Left renal cortex interstitium (tissue), 4 donors: ENCODE measurements around the gene RNF150. TPM values are rescaled to one million over a fixed set of nuclear protein-coding genes. Genes with fewer than 3 reads are reported as not detected.

Source experiments
- DNase-seq, 4 donors: peaks; one replicate each; pipeline ENCODE4 v3.0.0-alpha.2; 2013; ENCODE audit warnings: low read depth in 4 of 4, low spot score in 2 of 4, missing footprints in 1 of 4
- polyA plus RNA-seq, 4 donors: library from polyadenylated mRNA; unstranded; fragments of 120-200 nt; gene quantifications; one replicate each; pipeline ENCODE4 v1.2.1, GENCODE V29; 2013; ENCODE audit not compliant: insufficient read length in 4 of 4

RNF150 gene
- polyA plus RNA-seq, 4 donors = 23.6 to 27.1 (median 26.2) TPM

- peak in 3 of 4 donors; percentile 39 to 58 (median 41) for DNase-seq
Observed at GRCh38 chr4:141132072-141132708, 1.1 kb downstream of the RNF150 start.

- DNase-seq = no peak
Observed at GRCh38 chr4:141131723-141132071, 1.6 kb downstream of the RNF150 start.

GRCh38 chr4:141130947-141131605, 2.2 kb downstream of the RNF150 start:
- DNase-seq = peak in 1 of 4 donors; percentile 8

- no peak for DNase-seq
Observed at GRCh38 chr4:141127884-141128283, 5.4 kb downstream of the RNF150 start.

GRCh38 chr4:141126769-141127168, 6.5 kb downstream of the RNF150 start:
- DNase-seq = no peak

- no peak for DNase-seq
Observed at GRCh38 chr4:141124224-141124623, 9.0 kb downstream of the RNF150 start.

- DNase-seq = no peak
Observed at GRCh38 chr4:141121768-141122454, 11.4 kb downstream of the RNF150 start.

GRCh38 chr4:141121101-141121500, 12.2 kb downstream of the RNF150 start:
- no peak for DNase-seq

- DNase-seq = no peak
Observed at GRCh38 chr4:141120036-141120593, 13.2 kb downstream of the RNF150 start.

GRCh38 chr4:141119071-141119470, 14.2 kb downstream of the RNF150 start:
- no peak for DNase-seq

GRCh38 chr4:141118381-141118780, 14.9 kb downstream of the RNF150 start:
- DNase-seq = no peak

GRCh38 chr4:141117935-141118334, 15.3 kb downstream of the RNF150 start:
- DNase-seq = no peak

- no peak for DNase-seq
Observed at GRCh38 chr4:141109983-141110382, 23.3 kb downstream of the RNF150 start.

- no peak for DNase-seq
Observed at GRCh38 chr4:141107927-141108326, 25.3 kb downstream of the RNF150 start.

GRCh38 chr4:141102367-141102766, 30.9 kb downstream of the RNF150 start:
- DNase-seq = no peak

- DNase-seq = no peak
Observed at GRCh38 chr4:141101511-141101910, 31.8 kb downstream of the RNF150 start.

GRCh38 chr4:141099326-141099725, 33.9 kb downstream of the RNF150 start:
- no peak for DNase-seq

- DNase-seq = no peak
Observed at GRCh38 chr4:141098163-141098562, 35.1 kb downstream of the RNF150 start.

- DNase-seq = no peak
Observed at GRCh38 chr4:141090473-141090872, 42.8 kb downstream of the RNF150 start.

GRCh38 chr4:141081921-141082395, 51.3 kb downstream of the RNF150 start:
- DNase-seq = no peak

GRCh38 chr4:141080668-141081067, 52.6 kb downstream of the RNF150 start:
- DNase-seq = no peak
